H1 (cell line): ENCODE measurements around the gene GADD45B. TPM values are rescaled to one million over a fixed set of nuclear protein-coding genes. Genes with fewer than 3 reads are reported as not detected.

Experiments used
- CTCF ChIA-PET: fragments of 300-600 bp; sonication (Branson Sonifier 250); formaldehyde crosslinking; loops from one replicate; lab custom pipeline; 2021; ENCODE audit not compliant: partially characterized antibody; lab: Charles Lee
- POLR2A ChIA-PET: fragments of 300-600 bp; sonication (Branson Sonifier 250); formaldehyde crosslinking; loops from one replicate; lab custom pipeline; 2021; ENCODE audit warnings: inconsistent platforms; ENCODE audit not compliant: partially characterized antibody; lab: Charles Lee
- DNase-seq, 2 experiments: peaks; one replicate each; pipeline versions ENCODE4 v3.0.0 to v3.0.0-alpha.2; 2010 to 2022; ENCODE audit warnings: low spot score in 2 of 2, low read depth in 1 of 2, mixed read lengths in 1 of 2
- FAIRE-seq: peaks from 2 replicates; lab custom pipeline; 2011; peaks lifted over from hg19 to GRCh38; lab: Jason Lieb, UNC
- H2AFZ ChIP-seq: 2 replicates; pipeline ENCODE4 v1.8.1; 2012; ENCODE audit warnings: low read length, inconsistent platforms
- H2AK5ac ChIP-seq: 2 replicates; pipeline ENCODE4 v1.6.1; 2013; ENCODE audit warnings: low read depth, low read length
- H2BK120ac ChIP-seq: replicated peaks from 2 replicates; pipeline ENCODE3; 2013; ENCODE audit warnings: low read depth, low read length, inconsistent platforms
- H2BK12ac ChIP-seq: 2 replicates; pipeline ENCODE4 v1.6.1; 2013; ENCODE audit warnings: low read depth, low read length
- H2BK15ac ChIP-seq: 2 replicates; pipeline ENCODE4 v1.6.1; 2013; ENCODE audit warnings: low read length
- H2BK20ac ChIP-seq: 2 replicates; pipeline ENCODE4 v1.6.1; 2013; ENCODE audit warnings: low read length
- H2BK5ac ChIP-seq: 2 replicates; pipeline ENCODE4 v1.6.1; 2013; ENCODE audit warnings: low read depth, low read length
- H3K14ac ChIP-seq: 2 replicates; pipeline ENCODE4 v1.6.1; 2013; ENCODE audit warnings: inconsistent platforms; ENCODE audit not compliant: insufficient read length
- H3K18ac ChIP-seq: 2 replicates; pipeline ENCODE4 v1.6.1; 2013; ENCODE audit warnings: low read length; ENCODE audit errors: extremely low read depth
- H3K23ac ChIP-seq: 2 replicates; pipeline ENCODE4 v1.6.1; 2013; ENCODE audit warnings: inconsistent platforms; ENCODE audit not compliant: insufficient read length
- H3K23me2 ChIP-seq: 2 replicates; pipeline ENCODE4 v1.6.1; 2013; ENCODE audit warnings: low read depth, low read length
- H3K27ac ChIP-seq: 2 replicates; pipeline ENCODE4 v1.6.1; 2011; ENCODE audit warnings: low read depth, low read length, inconsistent platforms
- H3K27me3 ChIP-seq, 4 experiments: replicated peaks in 1 of 4; 1 replicate in 1 of 4; 2 replicates in 3 of 4; pipeline versions ENCODE4 v1.6.1 to v1.8.1; 2011 to 2013; ENCODE audit warnings: low read length in 3 of 4, mild to moderate bottlenecking in 3 of 4, inconsistent platforms in 2 of 4, mixed read lengths in 2 of 4, moderate library complexity in 1 of 4; ENCODE audit not compliant: control insufficient read depth in 3 of 4, insufficient read depth in 3 of 4; ENCODE audit errors: extremely low read depth in 1 of 4
- H3K36me3 ChIP-seq, 4 experiments: 2 replicates each; pipeline versions ENCODE4 v1.6.1 to v1.8.1; 2011 to 2013; ENCODE audit warnings: mild to moderate bottlenecking in 4 of 4, low read length in 3 of 4, moderate library complexity in 2 of 4, control low read depth in 1 of 4, inconsistent platforms in 1 of 4; ENCODE audit not compliant: insufficient read depth in 4 of 4, control insufficient read depth in 2 of 4
- H3K4ac ChIP-seq: replicated peaks from 2 replicates; pipeline ENCODE3; 2013; ENCODE audit warnings: low read length, low read depth, mixed read lengths, inconsistent platforms; ENCODE audit not compliant: insufficient read length
- H3K4me1 ChIP-seq, 4 experiments: replicated peaks in 1 of 4; 1 replicate in 1 of 4; 2 replicates in 3 of 4; pipeline versions ENCODE4 v1.6.1 to v1.8.1; 2011 to 2013; ENCODE audit warnings: low read length in 3 of 4, inconsistent platforms in 2 of 4, mixed read lengths in 1 of 4; ENCODE audit not compliant: insufficient read depth in 4 of 4, control insufficient read depth in 3 of 4
- H3K4me2 ChIP-seq, 2 experiments: 2 replicates each; pipeline versions ENCODE4 v1.6.1 to v1.8.1; 2011 to 2013; ENCODE audit warnings: low read depth in 2 of 2, low read length in 2 of 2, control low read depth in 1 of 2, inconsistent platforms in 1 of 2, mild to moderate bottlenecking in 1 of 2; ENCODE audit not compliant: insufficient read depth in 1 of 2
- H3K4me3 ChIP-seq, 4 experiments: fragments of 200-600, 300-600 bp in 1 of 4; sonication (generic), shearing (Covaris generic), sonication (Bioruptor Twin) in 1 of 4; 2 replicates each; pipeline versions ENCODE4 v1.5.1 to v1.8.1; 2011 to 2016; ENCODE audit warnings: low read length in 4 of 4, low read depth in 3 of 4, control low read depth in 2 of 4, inconsistent platforms in 2 of 4, mild to moderate bottlenecking in 2 of 4, mixed read lengths in 1 of 4, moderate library complexity in 1 of 4; ENCODE audit not compliant: insufficient read depth in 2 of 4; ENCODE audit errors: extremely low read depth in 1 of 4
- H3K56ac ChIP-seq: replicated peaks from 2 replicates; pipeline ENCODE3; 2013; ENCODE audit warnings: low read depth, mild to moderate bottlenecking, mixed read lengths, low read length, inconsistent platforms; ENCODE audit not compliant: insufficient read length
- H3K79me1 ChIP-seq: 2 replicates; pipeline ENCODE4 v1.6.1; 2013; ENCODE audit warnings: low read depth, low read length, control low read depth
- H3K79me2 ChIP-seq, 2 experiments: 2 replicates each; pipeline versions ENCODE4 v1.6.1 to v1.8.1; 2012 to 2013; ENCODE audit warnings: low read length in 2 of 2, mild to moderate bottlenecking in 2 of 2, inconsistent platforms in 1 of 2; ENCODE audit not compliant: insufficient read depth in 2 of 2, control insufficient read depth in 1 of 2
- H3K9ac ChIP-seq, 4 experiments: replicated peaks in 1 of 4; 1 replicate in 1 of 4; 2 replicates in 3 of 4; pipeline versions ENCODE4 v1.6.1 to v1.8.1; 2011 to 2013; ENCODE audit warnings: low read depth in 3 of 4, low read length in 3 of 4, control low read depth in 2 of 4, mild to moderate bottlenecking in 2 of 4, moderate library complexity in 2 of 4, inconsistent platforms in 1 of 4; ENCODE audit errors: extremely low read depth in 1 of 4
- H3K9me3 ChIP-seq, 2 experiments: 2 replicates each; pipeline versions ENCODE4 v1.6.1 to v1.8.1; 2012 to 2013; ENCODE audit warnings: mild to moderate bottlenecking in 2 of 2, moderate library complexity in 2 of 2, control low read depth in 1 of 2, inconsistent platforms in 1 of 2, low read depth in 1 of 2, low read length in 1 of 2, mixed read lengths in 1 of 2; ENCODE audit not compliant: insufficient read depth in 2 of 2
- H4K20me1 ChIP-seq, 2 experiments: replicated peaks in 1 of 2; 2 replicates each; pipeline versions ENCODE3 to v1.8.1; 2011 to 2013; ENCODE audit warnings: inconsistent platforms in 2 of 2, low read length in 2 of 2, mild to moderate bottlenecking in 1 of 2; ENCODE audit not compliant: insufficient read depth in 2 of 2, control insufficient read depth in 1 of 2
- H4K5ac ChIP-seq: 2 replicates; pipeline ENCODE4 v1.6.1; 2013; ENCODE audit warnings: low read length, low read depth, mixed read lengths, inconsistent platforms; ENCODE audit not compliant: insufficient read length
- H4K8ac ChIP-seq: 2 replicates; pipeline ENCODE4 v1.8.0; 2013; ENCODE audit warnings: mild to moderate bottlenecking, moderate library complexity, low read length, inconsistent platforms; ENCODE audit not compliant: insufficient read depth; ENCODE audit errors: extremely low read depth
- H4K91ac ChIP-seq: replicated peaks from 2 replicates; pipeline ENCODE3; 2013; ENCODE audit warnings: low read length, mixed read lengths, inconsistent platforms; ENCODE audit not compliant: insufficient read length
- CEBPB ChIP-seq: IDR thresholded peaks from 2 replicates; pipeline ENCODE4 v1.6.1; 2012; ENCODE audit warnings: low read depth, low read length
- HDAC6 ChIP-seq: IDR thresholded peaks from one replicate; pipeline ENCODE4 v1.7.1; 2012; ENCODE audit warnings: low read depth, mild to moderate bottlenecking, inconsistent platforms, low read length, moderate library complexity
- WGBS, 2 experiments: shearing (Covaris generic) in 1 of 2; methylation state at CpG; one replicate each; pipeline versions ENCODE4 v1.1.6 to v1.1.7; 2013 to 2015; ENCODE audit warnings: low lambda C conversion rate in 2 of 2, mixed read lengths in 2 of 2, inconsistent platforms in 1 of 2, low coverage in 1 of 2, missing lambda C conversion rate in 1 of 2; ENCODE audit not compliant: insufficient replicate concordance in 2 of 2, insufficient coverage in 1 of 2, insufficient read length in 1 of 2; ENCODE audit errors: extremely low coverage in 1 of 2, missing lambda C conversion rate in 1 of 2; 5-methylcytosine and 5-hydroxymethylcytosine counted together
- polyA plus RNA-seq, 7 experiments: library from polyadenylated mRNA; depleted of rRNA in 3 of 7; stranded (reverse) in 5 of 7; unstranded in 2 of 7; fragments of >200 nt in 5 of 7; fragments of 200-250 nt in 2 of 7; gene quantifications; 1 replicate in 5 of 7; 2 replicates in 1 of 7; 4 replicates in 1 of 7; pipeline versions ENCODE4 v1.2.1 to v1.2.3, GENCODE V29; 2011 to 2013; ENCODE audit warnings: missing spikeins in 2 of 7, mixed read lengths in 2 of 7
- total RNA-seq: library from RNA; stranded (reverse); fragmentation: NEBNext Ultra II Directional; extraction: Animal tissue kit (Norgen Biotek cat#: 25700); gene quantifications from 2 replicates; pipeline ENCODE4 v1.2.1, GENCODE V29; 2021

GADD45B gene
- total and polyA plus RNA-seq, 2 of the 8 experiments (the other 6 are each of a cell fraction or from before 2014, with no cell fraction given): 7.4 to 11.4 TPM

- POLR2A ChIA-PET: interaction anchor here (0.9 to 1.7 kb wide), 5 partner anchors 10 to 57 kb away, joined by 3 to 13 read pairs (median 6); partner anchors contain the start of gene GADD45B
- Histone ChIP-seq H3K4me2 (0 out of 4 replicates have a peak overlapping the region, but pooled peaks of 1 of the 2 experiments have one; percentile 10), H2AFZ (no peak overlapping the region)
These were observed 49.2 kb downstream of the GADD45B start for GRCh38 chr19:2524840-2525723.

More at GRCh38 chr19:2524840-2525723, 49.2 kb downstream of the GADD45B start:
- peak overlapping the region; percentile 97 for H4K91ac ChIP-seq
- H2BK20ac ChIP-seq: no peak overlapping the region
- FAIRE-seq (no peak), DNase-seq (no peak)
- peak overlapping the region; percentile 87 for H2BK5ac ChIP-seq
- H3K4me3 ChIP-seq: no peak overlapping the region
- H3K18ac ChIP-seq: no peak overlapping the region; the same call in 1 of the 2 replicates
- peak overlapping the region; percentile 76 for H4K5ac ChIP-seq
- 80% methylated on average over 41 of the region's 45 CpGs; no CpG with 5 or more reads in 1 of the 2 experiments for WGBS, 2 experiments
- H3K79me2 ChIP-seq: no peaks in the 10 kb centered on the region
- H3K4ac ChIP-seq: peak overlapping the region; percentile 97
- no peaks in the 10 kb centered on the region for H3K9me3 ChIP-seq
- no peak overlapping the region for H2BK15ac ChIP-seq
- H3K27ac ChIP-seq: peak overlapping the region; percentile 37; the same call in 1 of the 2 replicates
- no peak for TF ChIP-seq HDAC6
- peak; percentile 58; the same call in 1 of the 2 replicates for TF ChIP-seq CEBPB
- peak overlapping the region; percentile 90; the same call in 1 of the 2 replicates for H2BK12ac ChIP-seq
- H2AK5ac ChIP-seq: peak overlapping the region; percentile 57; the same call in 1 of the 2 replicates
- peak overlapping the region; percentile 9; the same call in 1 of the 2 replicates for H4K8ac ChIP-seq
- no peaks in the 10 kb centered on the region for H3K79me1 ChIP-seq
- H2BK120ac ChIP-seq: no peak overlapping the region
- no peaks in the 10 kb centered on the region for H3K36me3 ChIP-seq
- H3K56ac ChIP-seq: no peak overlapping the region
- H3K23ac ChIP-seq: no peak overlapping the region
- H3K14ac ChIP-seq: no peak overlapping the region
- H3K4me1 ChIP-seq: peaks cover 0 to 13% (median 5%) of the 10 kb centered on the region in 4 experiments; a peak in 4 of 7 replicates
- no peaks in the 10 kb centered on the region; the same call in 1 of the 2 replicates for H3K23me2 ChIP-seq
- CTCF ChIA-PET: interaction anchor here (0.6 to 1.6 kb wide), 3 partner anchors 11 to 27 kb away, joined by 3 to 4 read pairs (median 4); no protein-coding TSS in a partner anchor
- peaks cover 0 to 7% of the 10 kb centered on the region in 2 experiments for H4K20me1 ChIP-seq
- no peaks in the 10 kb centered on the region for H3K27me3 ChIP-seq
- H3K9ac ChIP-seq: no peak overlapping the region
